IPS-15b (cell line): Measurements from ENCODE around the gene SIRPD.
"Not testable (repeated sequence)": the region's sequence is repeated elsewhere in the genome, so short reads cannot be mapped to it uniquely, and the experiment has no call there.

Source experiments
- H3K27me3 ChIP-seq: one replicate; pipeline ENCODE4 v1.6.1; 2013; ENCODE audit warnings: low read length; ENCODE audit not compliant: control insufficient read depth, insufficient read depth
- H3K36me3 ChIP-seq: one replicate; pipeline ENCODE4 v1.6.1; 2013; ENCODE audit warnings: low read length; ENCODE audit not compliant: control insufficient read depth, insufficient read depth
- H3K4me1 ChIP-seq: one replicate; pipeline ENCODE4 v1.6.1; 2013; ENCODE audit warnings: mild to moderate bottlenecking, low read length; ENCODE audit not compliant: control insufficient read depth, insufficient read depth
- H3K4me3 ChIP-seq: one replicate; pipeline ENCODE4 v1.5.1; 2013; ENCODE audit warnings: low read depth, low read length
- H3K9ac ChIP-seq: one replicate; pipeline ENCODE4 v1.6.1; 2013; ENCODE audit warnings: low read depth, mild to moderate bottlenecking, low read length
- H3K9me3 ChIP-seq: one replicate; pipeline ENCODE4 v1.6.1; 2013; ENCODE audit warnings: mild to moderate bottlenecking, low read length; ENCODE audit not compliant: control insufficient read depth, insufficient read depth

The SIRPD gene

GRCh38 chr20:1507276-1507675 lies 50.2 kb downstream of the SIRPD start:
- Histone ChIP-seq H3K4me1 (no peaks in the 10 kb centered on the region), H3K27me3 (no peaks in the 10 kb centered on the region)

GRCh38 chr20:1505871-1506270 lies 51.6 kb downstream of the SIRPD start:
- Histone ChIP-seq H3K4me1 (peaks cover 4% of the 10 kb centered on the region), H3K9me3 (no peaks in the 10 kb centered on the region), H3K27me3 (peaks cover 2% of the 10 kb centered on the region), H3K36me3 (no peaks in the 10 kb centered on the region), H3K9ac (no peak overlapping the region), H3K4me3 (no peak overlapping the region)

More at GRCh38 chr20:1507276-1507675, 50.2 kb downstream of the SIRPD start:
- H3K4me3 ChIP-seq = no peak overlapping the region
- no peaks in the 10 kb centered on the region for H3K9me3 ChIP-seq
- H3K9ac ChIP-seq = no peak overlapping the region
- no peaks in the 10 kb centered on the region for H3K36me3 ChIP-seq

- peaks cover 2% of the 10 kb centered on the region for H3K27me3 ChIP-seq
- H3K9me3 ChIP-seq = no peaks in the 10 kb centered on the region
- H3K4me3 ChIP-seq = no peak overlapping the region
- H3K4me1 ChIP-seq = peaks cover 4% of the 10 kb centered on the region
- no peak overlapping the region for H3K9ac ChIP-seq
- H3K36me3 ChIP-seq = no peaks in the 10 kb centered on the region
These were observed 52.1 kb downstream of the SIRPD start for GRCh38 chr20:1505361-1505760.

- Histone ChIP-seq H3K9me3 (no peaks in the 10 kb centered on the region), H3K36me3 (no peaks in the 10 kb centered on the region), H3K4me1 (peaks cover 4% of the 10 kb centered on the region), H3K4me3 (no peak overlapping the region), H3K9ac (no peak overlapping the region), H3K27me3 (peaks cover 5% of the 10 kb centered on the region)
These were observed 53.8 kb downstream of the SIRPD start for GRCh38 chr20:1503564-1504227.

- no peaks in the 10 kb centered on the region for H3K9me3 ChIP-seq
- no peak overlapping the region for H3K9ac ChIP-seq
- no peaks in the 10 kb centered on the region for H3K36me3 ChIP-seq
- H3K27me3 ChIP-seq = peaks cover 5% of the 10 kb centered on the region
- H3K4me3 ChIP-seq = no peak overlapping the region
- H3K4me1 ChIP-seq = peaks cover 4% of the 10 kb centered on the region
These were observed 57.0 kb downstream of the SIRPD start for GRCh38 chr20:1500496-1500895.

GRCh38 chr20:1499528-1500420 lies 57.7 kb downstream of the SIRPD start:
- no peaks in the 10 kb centered on the region for H3K9me3 ChIP-seq
- H3K36me3 ChIP-seq = no peaks in the 10 kb centered on the region
- H3K4me3 ChIP-seq = no peak overlapping the region
- H3K9ac ChIP-seq = no peak overlapping the region
- H3K27me3 ChIP-seq = peaks cover 5% of the 10 kb centered on the region
- peaks cover 4% of the 10 kb centered on the region for H3K4me1 ChIP-seq

- not testable (repeated sequence) for H3K9ac ChIP-seq, H3K36me3 ChIP-seq, H3K9me3 ChIP-seq, H3K4me3 ChIP-seq, H3K4me1 ChIP-seq, H3K27me3 ChIP-seq
These were observed 60.1 kb downstream of the SIRPD start for GRCh38 chr20:1497371-1497770.

- H3K4me3 ChIP-seq = no peak overlapping the region
- no peaks in the 10 kb centered on the region for H3K9me3 ChIP-seq
- H3K4me1 ChIP-seq = peaks cover 4% of the 10 kb centered on the region
- H3K36me3 ChIP-seq = no peaks in the 10 kb centered on the region
- H3K27me3 ChIP-seq = peaks cover 7% of the 10 kb centered on the region
- H3K9ac ChIP-seq = no peak overlapping the region
These were observed 60.6 kb downstream of the SIRPD start for GRCh38 chr20:1496930-1497329.

GRCh38 chr20:1494436-1494835 lies 63.1 kb downstream of the SIRPD start:
- no peaks in the 10 kb centered on the region for H3K9me3 ChIP-seq
- H3K27me3 ChIP-seq = peaks cover 4% of the 10 kb centered on the region
- no peak overlapping the region for H3K4me3 ChIP-seq
- no peaks in the 10 kb centered on the region for H3K4me1 ChIP-seq
- H3K36me3 ChIP-seq = no peaks in the 10 kb centered on the region
- H3K9ac ChIP-seq = no peak overlapping the region

GRCh38 chr20:1493536-1493935 lies 64.0 kb downstream of the SIRPD start:
- H3K4me3 ChIP-seq = no peak overlapping the region
- H3K36me3 ChIP-seq = no peaks in the 10 kb centered on the region
- no peaks in the 10 kb centered on the region for H3K9me3 ChIP-seq
- no peak overlapping the region for H3K9ac ChIP-seq
- no peaks in the 10 kb centered on the region for H3K4me1 ChIP-seq
- H3K27me3 ChIP-seq = peaks cover 4% of the 10 kb centered on the region

- Histone ChIP-seq H3K9ac (no peak overlapping the region), H3K4me3 (no peak overlapping the region), H3K9me3 (no peaks in the 10 kb centered on the region), H3K27me3 (peaks cover 4% of the 10 kb centered on the region), H3K4me1 (no peaks in the 10 kb centered on the region), H3K36me3 (no peaks in the 10 kb centered on the region)
These were observed 65.5 kb downstream of the SIRPD start for GRCh38 chr20:1491860-1492642.
